ENCODE measurements around the gene TRAF3. TPM values are rescaled to one million over a fixed set of nuclear protein-coding genes. Genes with fewer than 3 reads are reported as not detected.

TRAF3 gene
- total RNA-seq, 1 experiment from 2014 or later = 14.0 TPM

- DNase-seq (ENCODE audit: low spot score) = no peak
Observed at GRCh38 chr14:102908766-102909455, 131.7 kb downstream of the TRAF3 start.

- no peak for DNase-seq (ENCODE audit: low spot score)
Observed at GRCh38 chr14:102909462-102909861, 132.2 kb downstream of the TRAF3 start.

- DNase-seq (ENCODE audit: low spot score) = no peak
Observed at GRCh38 chr14:102909911-102910310, 132.7 kb downstream of the TRAF3 start.

- DNase-seq (ENCODE audit: low spot score) = no peak
Observed at GRCh38 chr14:102910442-102910841, 133.2 kb downstream of the TRAF3 start.

- no peak for DNase-seq (ENCODE audit: low spot score)
Observed at GRCh38 chr14:102911541-102911951, 134.3 kb downstream of the TRAF3 start.

- DNase-seq (ENCODE audit: low spot score) = no peak
Observed at GRCh38 chr14:102911991-102912761, 134.9 kb downstream of the TRAF3 start.

GRCh38 chr14:102913341-102914211 lies 136.3 kb downstream of the TRAF3 start:
- no peak for DNase-seq (ENCODE audit: low spot score)

GRCh38 chr14:102914474-102915291 lies 137.4 kb downstream of the TRAF3 start:
- DNase-seq (ENCODE audit: low spot score) = no peak

GRCh38 chr14:102915292-102916110 lies 138.3 kb downstream of the TRAF3 start:
- no peak for DNase-seq (ENCODE audit: low spot score)

GRCh38 chr14:102916347-102917055 lies 139.3 kb downstream of the TRAF3 start:
- no peak for DNase-seq (ENCODE audit: low spot score)

GRCh38 chr14:102917056-102917385 lies 139.8 kb downstream of the TRAF3 start:
- DNase-seq (ENCODE audit: low spot score) = no peak

GRCh38 chr14:102917469-102918211 lies 140.4 kb downstream of the TRAF3 start:
- DNase-seq (ENCODE audit: low spot score) = no peak

- DNase-seq (ENCODE audit: low spot score) = no peak
Observed at GRCh38 chr14:102918438-102918837, 141.2 kb downstream of the TRAF3 start.

- no peak for DNase-seq (ENCODE audit: low spot score)
Observed at GRCh38 chr14:102920273-102920997, 143.2 kb downstream of the TRAF3 start.

- no peak for DNase-seq (ENCODE audit: low spot score)
Observed at GRCh38 chr14:102920998-102921304, 143.7 kb downstream of the TRAF3 start.

- no peak for DNase-seq (ENCODE audit: low spot score)
Observed at GRCh38 chr14:102922490-102923200, 145.4 kb downstream of the TRAF3 start, which contains the start of gene AMN. TSS of gene AMN (plus strand) at chr14:102922663. CDS start at chr14:102922689, 26 bp downstream.

GRCh38 chr14:102923201-102923924 lies 146.1 kb downstream of the TRAF3 start:
- no peak for DNase-seq (ENCODE audit: low spot score)
